Measurements from ENCODE around the gene FHDC1.

DNA sequence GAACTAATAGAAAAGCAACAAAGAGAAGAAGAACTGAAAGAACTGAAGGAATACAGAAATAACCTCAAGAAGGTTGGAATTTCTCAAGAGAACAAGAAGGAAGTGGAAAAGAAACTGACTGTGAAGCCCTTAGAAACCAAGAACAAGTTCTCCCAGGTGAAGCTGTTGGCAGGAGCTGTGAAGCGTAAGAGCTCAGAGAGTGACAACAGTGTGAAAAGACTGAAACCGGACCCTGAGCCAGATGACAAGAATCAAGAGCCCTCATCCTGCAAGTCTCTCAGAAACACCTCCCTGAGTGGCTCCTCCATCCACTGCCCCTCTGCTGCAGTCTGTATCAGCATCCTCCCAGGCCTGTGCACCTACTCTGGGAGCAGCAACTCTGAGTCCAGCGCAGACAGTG, 8.4 kb upstream of the FHDC1 start:
- TF ChIP-seq, protein P1, sequence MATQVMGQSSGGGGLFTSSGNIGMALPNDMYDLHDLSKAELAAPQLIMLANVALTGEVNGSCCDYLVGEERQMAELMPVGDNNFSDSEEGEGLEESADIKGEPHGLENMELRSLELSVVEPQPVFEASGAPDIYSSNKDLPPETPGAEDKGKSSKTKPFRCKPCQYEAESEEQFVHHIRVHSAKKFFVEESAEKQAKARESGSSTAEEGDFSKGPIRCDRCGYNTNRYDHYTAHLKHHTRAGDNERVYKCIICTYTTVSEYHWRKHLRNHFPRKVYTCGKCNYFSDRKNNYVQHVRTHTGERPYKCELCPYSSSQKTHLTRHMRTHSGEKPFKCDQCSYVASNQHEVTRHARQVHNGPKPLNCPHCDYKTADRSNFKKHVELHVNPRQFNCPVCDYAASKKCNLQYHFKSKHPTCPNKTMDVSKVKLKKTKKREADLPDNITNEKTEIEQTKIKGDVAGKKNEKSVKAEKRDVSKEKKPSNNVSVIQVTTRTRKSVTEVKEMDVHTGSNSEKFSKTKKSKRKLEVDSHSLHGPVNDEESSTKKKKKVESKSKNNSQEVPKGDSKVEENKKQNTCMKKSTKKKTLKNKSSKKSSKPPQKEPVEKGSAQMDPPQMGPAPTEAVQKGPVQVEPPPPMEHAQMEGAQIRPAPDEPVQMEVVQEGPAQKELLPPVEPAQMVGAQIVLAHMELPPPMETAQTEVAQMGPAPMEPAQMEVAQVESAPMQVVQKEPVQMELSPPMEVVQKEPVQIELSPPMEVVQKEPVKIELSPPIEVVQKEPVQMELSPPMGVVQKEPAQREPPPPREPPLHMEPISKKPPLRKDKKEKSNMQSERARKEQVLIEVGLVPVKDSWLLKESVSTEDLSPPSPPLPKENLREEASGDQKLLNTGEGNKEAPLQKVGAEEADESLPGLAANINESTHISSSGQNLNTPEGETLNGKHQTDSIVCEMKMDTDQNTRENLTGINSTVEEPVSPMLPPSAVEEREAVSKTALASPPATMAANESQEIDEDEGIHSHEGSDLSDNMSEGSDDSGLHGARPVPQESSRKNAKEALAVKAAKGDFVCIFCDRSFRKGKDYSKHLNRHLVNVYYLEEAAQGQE (IDR thresholded peaks at IDR 0.05; ENCODE audit: low read depth), result no peak
- TF ChIP-seq CEBPB (IDR thresholded peaks at IDR 0.05) (no peak), NFIC (IDR thresholded peaks at IDR 0.05) (no peak), CREB1 (IDR thresholded peaks at IDR 0.05; ENCODE audit: low read depth) (no peak), EP300 (IDR thresholded peaks at IDR 0.05; ENCODE audit: borderline replicate concordance) (no peak), RAD21 (IDR thresholded peaks at IDR 0.05; ENCODE audit: low read depth) (no peak), YY1 (IDR thresholded peaks at IDR 0.05; ENCODE audit: low read depth) (no peak), TEAD4 (IDR thresholded peaks at IDR 0.05) (no peak), FOXM1 (IDR thresholded peaks at IDR 0.05; ENCODE audit: borderline replicate concordance, low read depth) (no peak), MAX (IDR thresholded peaks at IDR 0.05) (no peak), TAF1 (IDR thresholded peaks at IDR 0.05; ENCODE audit: low read depth) (no peak), ZBTB7A (IDR thresholded peaks at IDR 0.05; ENCODE audit: low read depth) (no peak)

Data from Ishikawa (cell line).